Stimulated activated CD4-positive, alpha-beta T cell treated with anti-CD3 and anti-CD28 coated beads, Interleukin-4, amount 100 ng/mL, for 24 hours (primary cell): Measurements from ENCODE around the gene OGFOD3.
A peak's percentile ranks its signal among the peaks of the same experiment; 100 is the strongest.
"Not testable (repeated sequence)": the region's sequence is repeated elsewhere in the genome, so short reads cannot be mapped to it uniquely, and the experiment has no call there.

Experiments used
- DNase-seq: peaks from one replicate; pipeline ENCODE4 v3.0.0-alpha.2; 2020

The OGFOD3 gene

GRCh38 chr17:82371333-82372248, 46.8 kb downstream of the OGFOD3 start, which contains the start of gene UTS2R:
UTS2R (plus strand) TSS chr17:82371765; CDS start chr17:82374325, 2,560 bp downstream.
- no peak for DNase-seq

GRCh38 chr17:82370471-82371332, 47.7 kb downstream of the OGFOD3 start:
- DNase-seq = peak; percentile 34

DNA sequence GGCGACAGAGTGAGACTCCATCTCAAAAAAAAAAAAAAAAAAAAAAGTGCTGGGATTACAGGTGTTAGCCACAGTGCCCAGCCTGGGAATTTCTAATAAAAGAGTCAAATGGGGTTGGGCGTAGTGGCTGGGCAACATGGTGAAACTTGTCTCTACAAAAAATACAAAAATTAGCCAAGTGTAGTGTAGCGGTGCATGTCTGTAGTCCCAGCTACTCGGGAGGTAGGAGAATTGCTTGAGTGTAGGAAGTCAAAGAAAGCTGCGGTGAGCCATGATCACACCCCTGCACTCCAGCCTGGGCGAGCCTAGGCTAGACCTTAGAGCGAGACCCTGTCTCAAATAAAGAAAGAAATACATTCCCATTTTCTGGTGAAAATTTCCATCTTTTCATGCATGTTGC, 49.2 kb downstream of the OGFOD3 start:
- DNase-seq = no peak

GRCh38 chr17:82367724-82368524, 50.5 kb downstream of the OGFOD3 start:
- no peak for DNase-seq

- DNase-seq = no peak
Measured at GRCh38 chr17:82366749-82367148, 51.6 kb downstream of the OGFOD3 start.

- DNase-seq = no peak
Measured at GRCh38 chr17:82365606-82366295, 52.6 kb downstream of the OGFOD3 start.

GRCh38 chr17:82361885-82362633, 56.3 kb downstream of the OGFOD3 start:
- DNase-seq = no peak

DNA sequence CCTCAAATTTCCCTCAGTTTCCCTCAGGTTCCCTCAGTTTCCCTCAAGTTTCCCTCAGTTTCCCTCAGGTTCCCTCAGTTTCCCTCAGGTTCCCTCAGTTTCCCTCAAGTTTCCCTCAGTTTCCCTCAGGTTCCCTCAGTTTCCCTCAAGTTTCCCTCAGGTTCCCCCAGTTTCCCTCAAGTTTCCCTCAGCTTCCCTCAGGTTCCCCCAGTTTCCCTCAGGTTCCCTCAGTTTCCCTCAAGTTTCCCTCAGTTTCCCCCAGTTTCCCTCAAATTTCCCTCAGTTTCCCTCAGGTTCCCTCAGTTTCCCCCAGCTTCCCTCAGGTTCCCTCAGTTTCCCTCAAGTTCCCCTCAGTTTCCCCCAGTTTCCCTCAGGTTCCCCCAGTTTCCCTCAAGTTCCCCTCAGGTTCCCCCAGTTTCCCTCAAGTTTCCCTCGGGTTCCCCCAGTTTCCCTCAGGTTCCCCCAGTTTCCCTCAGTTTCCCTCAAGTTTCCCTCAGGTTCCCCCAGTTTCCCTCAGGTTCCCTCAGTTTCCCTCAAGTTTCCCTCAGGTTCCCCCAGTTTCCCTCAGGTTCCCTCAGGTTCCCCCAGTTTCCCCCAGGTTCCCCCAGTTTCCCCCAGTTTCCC, 58.8 kb downstream of the OGFOD3 start:
- not testable (repeated sequence) for DNase-seq

DNA sequence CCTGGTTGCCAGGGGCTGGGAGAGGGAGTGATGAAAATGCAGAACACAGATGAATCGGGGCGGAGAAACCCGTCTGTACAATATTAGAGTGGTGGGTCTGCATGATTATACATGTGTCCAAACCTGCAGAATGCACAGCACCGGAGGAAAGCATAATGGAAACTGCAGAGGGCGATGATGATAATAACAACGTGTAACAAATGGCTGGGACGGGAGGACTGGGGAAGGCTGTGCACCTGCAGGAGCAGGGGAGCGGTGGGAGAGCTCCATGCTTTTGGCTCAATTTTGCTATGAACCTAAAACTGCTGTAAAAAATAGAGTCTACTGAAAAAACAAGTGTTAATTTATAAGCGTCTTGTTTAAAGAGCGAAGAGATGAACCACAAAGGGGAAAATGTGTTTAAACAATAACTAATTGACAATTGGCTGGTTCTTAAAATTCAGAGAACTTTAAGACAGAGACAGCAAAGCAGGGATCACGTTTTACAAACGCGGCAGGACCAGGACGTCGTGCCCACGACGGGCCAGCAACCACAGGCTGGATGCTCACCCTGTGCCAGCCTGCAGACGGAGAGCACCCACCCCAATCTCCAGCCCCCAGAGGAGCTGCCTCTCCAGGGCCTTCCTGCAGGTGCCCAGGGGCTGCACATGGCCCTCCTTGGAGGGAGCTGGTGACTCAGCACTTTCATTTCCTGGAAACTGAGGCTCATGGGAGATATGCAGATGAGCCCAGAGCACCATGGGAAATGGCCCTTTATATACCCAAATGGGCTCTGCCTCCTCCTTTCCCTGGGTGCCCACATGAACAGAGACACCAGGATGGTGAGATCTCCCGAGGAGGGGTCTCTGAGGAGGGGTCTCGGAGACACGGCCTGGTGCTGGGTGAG, 59.7 kb downstream of the OGFOD3 start, which contains the start of gene TEX19:
Gene TEX19 (plus strand): TSS at position 783 of the 886 bp plus-strand sequence. CDS start 2,904 bp downstream, outside the sequence.
- peak; percentile 21 for DNase-seq

GRCh38 chr17:82357394-82357793, 61.0 kb downstream of the OGFOD3 start:
- no peak for DNase-seq

GRCh38 chr17:82356845-82357355, 61.5 kb downstream of the OGFOD3 start:
- no peak for DNase-seq

DNA sequence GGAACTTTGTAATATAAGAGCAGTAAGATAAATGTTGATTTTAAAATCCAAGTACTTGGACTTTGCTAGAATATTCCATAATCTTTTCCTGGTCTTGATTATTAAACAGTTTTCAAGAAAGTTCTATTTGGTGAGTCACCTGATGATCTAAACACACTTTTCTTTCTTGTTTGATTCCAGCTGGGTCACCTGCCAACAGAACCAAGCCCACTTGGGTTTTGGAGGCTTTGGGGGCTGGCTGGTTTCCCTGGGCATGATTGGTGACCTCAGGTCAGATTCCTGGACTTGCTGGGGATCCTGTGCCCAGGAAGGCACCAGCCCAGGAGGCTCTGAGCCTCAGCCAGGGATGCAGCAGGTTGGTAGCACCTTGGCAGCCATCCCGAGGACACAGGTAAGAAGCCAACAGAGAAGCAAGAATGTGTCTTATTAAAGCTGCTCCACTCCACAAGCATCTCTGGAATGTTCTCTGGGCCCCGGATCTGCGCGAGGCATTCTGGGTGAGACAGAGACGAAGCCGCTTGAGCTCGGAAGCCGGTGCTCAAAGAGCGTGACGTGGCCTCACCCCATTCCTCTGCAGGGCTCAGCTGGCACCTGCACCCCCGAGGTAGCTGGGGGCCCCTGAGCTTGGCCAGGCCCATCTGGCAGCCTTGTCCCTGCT, 62.5 kb downstream of the OGFOD3 start:
- DNase-seq = no peak

GRCh38 chr17:82354804-82355308, 63.5 kb downstream of the OGFOD3 start:
- no peak for DNase-seq

DNA sequence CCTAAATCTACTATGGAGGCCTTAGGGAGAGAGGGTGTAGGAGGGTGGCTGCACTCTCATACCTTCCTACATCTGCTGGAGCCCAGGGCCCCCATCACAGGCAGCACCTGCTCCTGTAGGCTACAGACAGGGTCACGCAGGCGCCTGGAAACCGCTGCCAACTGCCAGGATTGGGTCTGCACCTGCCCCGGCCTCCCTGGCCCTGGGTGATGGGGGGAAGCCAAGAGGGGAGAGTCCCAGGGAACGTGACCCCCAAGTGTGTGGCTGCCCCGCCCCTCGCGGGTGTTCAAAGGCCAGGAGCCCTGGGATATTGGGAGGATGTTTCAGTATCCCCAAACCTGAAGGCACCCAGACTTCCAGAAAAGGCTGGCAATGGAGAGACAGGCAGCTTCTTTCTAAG, 64.9 kb downstream of the OGFOD3 start:
- no peak for DNase-seq

GRCh38 chr17:82351713-82352488, 66.5 kb downstream of the OGFOD3 start:
- DNase-seq = peak; percentile 86

- DNase-seq = no peak
Measured at GRCh38 chr17:82351254-82351712, 67.1 kb downstream of the OGFOD3 start.

GRCh38 chr17:82350182-82351030, 68.0 kb downstream of the OGFOD3 start:
- DNase-seq = peak; percentile 54
